Right hindlimb (tissue), 1 donor: ENCODE data around the gene NDUFB7.
"Not testable (repeated sequence)": the region's sequence is repeated elsewhere in the genome, so short reads cannot be mapped to it uniquely, and the experiment has no call there.

ENCODE experiments used
- DNase-seq: peaks from one replicate; pipeline ENCODE4 v3.0.0-alpha.2; 2018

Gene NDUFB7

DNA sequence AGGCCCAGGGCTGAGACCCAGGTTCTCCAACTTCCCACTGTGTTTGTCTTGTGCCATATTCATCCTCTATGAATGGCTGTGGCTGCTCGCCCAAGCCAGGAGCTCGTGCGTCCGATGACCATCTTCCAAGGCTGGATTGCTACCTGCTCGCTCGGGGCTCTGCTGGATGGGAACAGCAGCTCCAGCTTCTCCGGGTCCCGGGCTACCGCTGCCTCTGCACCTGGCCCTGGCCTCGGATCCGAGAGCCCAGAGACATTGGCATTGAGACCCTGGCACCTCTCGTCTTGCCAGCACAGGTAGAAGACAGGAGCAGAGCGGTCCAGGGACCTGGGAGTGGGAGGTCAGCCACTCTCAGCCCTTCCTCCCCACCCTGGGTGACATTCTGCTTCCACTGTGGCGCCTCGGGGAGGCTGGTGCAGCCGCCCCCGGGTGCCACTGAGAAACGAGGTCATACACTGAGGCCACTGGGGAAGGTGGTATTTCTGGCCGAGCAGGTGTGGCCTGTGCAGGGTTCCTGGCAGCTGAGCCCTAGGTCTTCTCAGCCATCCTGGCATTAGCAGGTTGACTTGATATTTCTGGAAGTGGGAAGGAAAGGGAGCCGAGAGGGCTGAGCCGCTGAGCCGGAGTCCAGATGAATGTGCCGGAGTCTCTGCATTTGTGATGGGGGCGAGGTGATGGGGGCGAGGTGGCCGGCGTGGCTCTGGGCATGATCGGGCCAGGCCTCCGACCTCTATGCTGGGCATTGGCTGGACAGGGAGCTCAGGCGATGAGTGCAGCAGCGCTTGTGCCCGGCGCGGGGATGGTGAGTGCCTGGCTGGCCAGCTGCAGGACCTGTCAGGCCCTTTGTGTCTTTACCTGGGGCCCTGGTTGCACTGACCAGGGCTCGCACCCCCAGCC, 18.6 kb downstream of the NDUFB7 start:
- DNase-seq = no peak

- DNase-seq = not testable (repeated sequence)
Observed at GRCh38 chr19:14552006-14552360, 19.9 kb downstream of the NDUFB7 start.

DNA sequence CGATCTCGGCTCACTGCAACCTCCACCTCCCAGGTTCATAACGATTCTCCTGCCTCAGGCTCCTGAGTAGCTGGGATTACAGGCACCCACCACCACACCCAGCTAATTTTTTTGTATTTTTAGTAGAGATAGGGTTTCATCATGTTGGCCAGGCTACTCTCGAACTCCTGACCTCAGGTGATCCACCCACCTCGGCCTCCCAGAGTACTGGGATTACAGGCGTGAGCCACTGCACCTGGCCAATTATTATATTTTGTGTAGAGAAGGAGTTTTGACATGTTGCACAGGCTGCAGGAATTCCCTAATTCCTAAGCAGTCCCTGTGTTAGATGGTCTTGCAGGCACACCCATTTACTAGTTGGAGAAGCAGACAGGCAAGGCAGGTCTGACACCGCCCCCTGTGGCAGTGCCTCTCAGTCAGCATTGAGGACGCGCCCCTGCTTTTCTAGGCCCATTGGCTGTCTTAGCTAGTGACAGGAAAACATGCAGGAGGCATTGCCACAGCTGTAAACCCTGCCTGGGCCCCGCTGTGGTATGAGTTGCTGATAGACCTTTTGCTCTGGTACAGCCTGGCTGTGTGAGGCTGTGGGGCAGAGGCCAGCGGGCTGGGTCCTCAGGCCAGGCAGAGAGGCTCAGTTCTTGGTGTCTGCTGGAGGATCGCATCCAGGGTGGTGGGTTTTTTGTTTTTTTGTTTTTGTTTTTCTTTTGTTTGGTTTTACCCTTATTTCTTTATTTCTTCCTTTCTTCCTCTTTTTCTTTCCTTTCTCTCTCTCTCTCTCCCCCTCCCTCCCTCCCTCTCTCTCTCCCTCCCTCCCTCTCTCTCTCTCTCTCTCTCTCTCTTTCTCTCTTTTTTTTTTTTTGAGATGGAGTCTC, 20.5 kb downstream of the NDUFB7 start:
- peak; percentile 78 for DNase-seq

DNA sequence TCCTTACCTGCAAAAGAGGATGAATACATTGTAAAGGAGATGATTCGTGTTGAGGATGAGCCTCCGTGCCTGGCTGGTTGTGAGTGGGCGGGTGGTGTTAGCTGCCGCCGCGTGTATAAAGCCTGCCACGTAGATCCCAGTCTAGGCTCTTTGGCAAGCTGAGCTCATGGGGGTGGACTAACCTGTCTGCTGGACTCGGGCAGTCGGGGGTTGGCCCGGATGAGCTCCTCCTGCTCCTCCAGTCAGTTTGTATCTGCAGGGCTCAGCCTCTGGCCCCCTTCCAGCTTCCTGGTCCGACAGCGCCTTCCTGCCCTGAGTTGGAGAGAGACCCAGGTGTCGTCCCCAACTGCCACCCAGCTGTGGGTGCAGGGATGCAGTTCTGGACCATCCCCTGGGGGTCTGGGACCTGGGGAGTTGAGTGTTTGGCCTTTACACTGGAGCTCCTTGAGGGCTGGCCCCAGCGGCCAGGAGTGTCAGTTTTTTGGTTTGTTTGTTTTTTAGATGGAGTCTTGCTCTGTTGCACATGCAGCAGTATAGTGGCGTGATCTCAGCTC, 21.6 kb downstream of the NDUFB7 start:
- DNase-seq = no peak

GRCh38 chr19:14545716-14546082, 26.2 kb downstream of the NDUFB7 start:
- DNase-seq = no peak

DNA sequence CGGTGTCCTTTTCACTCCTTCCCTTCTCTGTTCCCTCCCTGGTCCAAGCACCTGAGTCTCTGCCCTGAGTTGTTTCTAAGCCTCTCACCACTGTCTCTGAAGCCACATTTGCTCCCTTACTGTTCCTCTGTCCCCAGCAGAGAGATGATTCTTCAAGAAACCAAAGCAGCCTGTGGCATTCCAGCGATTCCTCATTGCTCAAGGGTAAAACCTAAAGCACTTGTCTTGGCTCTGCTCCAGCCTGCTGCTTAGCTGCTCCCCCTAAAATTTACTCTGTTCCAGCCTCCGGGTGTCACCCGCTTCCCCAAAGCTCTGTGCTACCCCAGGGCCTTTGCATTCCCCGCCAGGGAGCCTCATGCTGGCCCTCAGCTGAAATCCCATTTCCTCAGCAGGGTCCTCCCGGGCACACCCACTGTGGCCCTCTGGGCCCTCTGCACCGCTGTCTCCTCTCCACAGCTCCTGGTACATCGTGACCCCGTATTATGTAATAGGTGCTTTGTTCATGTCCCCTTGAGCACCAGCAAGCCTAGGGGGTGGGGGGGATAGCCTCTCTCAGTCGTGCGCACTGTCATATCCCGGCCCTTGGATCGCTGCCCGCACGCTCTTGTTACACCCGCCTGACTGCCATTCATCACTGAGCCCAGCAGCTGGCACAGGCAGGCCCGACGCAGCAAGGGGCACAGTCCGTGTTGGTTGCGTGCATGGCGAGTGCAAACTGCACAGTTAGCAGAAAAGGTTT, 26.7 kb downstream of the NDUFB7 start:
- DNase-seq = peak; percentile 88

DNA sequence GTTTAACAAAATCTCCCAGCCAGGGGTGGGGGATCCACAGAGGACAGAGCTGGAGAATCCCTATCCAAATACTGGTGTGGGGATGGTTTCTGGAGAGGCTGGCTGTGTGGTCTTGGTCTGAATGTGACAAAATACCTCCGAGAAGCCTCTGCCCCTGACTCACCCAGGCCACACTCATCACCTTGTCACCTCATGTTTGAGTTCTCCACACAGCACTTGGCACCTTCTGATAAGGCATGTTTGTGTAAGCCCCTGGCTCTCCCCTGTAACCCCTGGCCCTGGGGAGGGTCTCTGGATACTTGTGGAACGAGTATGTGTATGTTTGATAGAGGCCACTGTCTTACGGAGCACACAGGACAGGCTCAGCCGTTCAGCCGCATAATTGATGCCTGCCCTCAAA, 27.8 kb downstream of the NDUFB7 start:
- DNase-seq = no peak

DNA sequence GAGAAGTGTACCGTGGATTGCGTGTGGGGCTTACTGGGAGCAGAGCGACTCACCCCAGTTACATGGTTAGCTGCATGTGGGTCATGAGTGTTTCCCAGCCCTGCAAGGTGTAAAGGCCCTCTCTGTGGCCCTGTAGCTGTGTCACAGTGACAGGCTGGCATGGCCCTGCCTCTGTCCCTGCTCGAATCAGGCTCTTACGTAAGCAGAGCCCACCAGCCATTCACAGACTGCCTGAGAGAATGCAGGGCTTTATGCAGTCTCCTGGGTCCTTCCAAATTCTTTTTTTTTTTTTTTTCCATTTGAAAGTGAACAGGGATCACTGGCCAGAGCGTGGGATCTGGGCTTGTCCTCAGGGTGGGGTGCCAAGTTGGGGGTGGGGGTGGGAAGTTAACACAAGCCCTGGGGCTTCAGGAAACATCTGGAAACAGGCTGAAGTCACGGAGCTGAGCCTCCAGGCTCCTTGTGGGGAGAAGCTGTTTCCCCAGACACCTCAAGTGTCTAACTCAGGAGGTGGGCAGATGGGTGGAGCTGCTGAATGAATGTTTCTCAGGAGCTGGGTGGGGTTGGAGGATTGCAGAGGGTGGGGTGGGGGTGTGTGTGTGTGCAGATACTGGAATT, 29.0 kb downstream of the NDUFB7 start:
- no peak for DNase-seq

DNA sequence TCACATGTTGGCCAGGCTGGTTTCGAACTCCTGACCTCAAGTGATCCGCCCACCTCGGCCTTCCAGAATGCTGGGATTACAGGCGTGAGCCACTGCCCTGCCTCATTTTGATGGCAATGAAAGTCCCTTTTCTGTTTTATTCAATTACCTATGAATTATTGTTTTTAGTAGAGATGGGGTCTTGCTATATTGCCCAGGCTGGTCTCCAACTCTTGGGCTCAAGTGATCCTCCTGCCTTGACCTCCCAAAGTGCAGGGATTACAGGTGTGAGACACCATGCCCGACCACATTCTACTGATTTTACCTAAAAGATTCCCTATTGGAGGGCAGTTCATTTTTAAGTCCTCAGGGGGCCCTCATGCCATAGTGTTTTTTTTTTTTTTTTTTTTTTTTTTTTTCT, 29.9 kb downstream of the NDUFB7 start:
- not testable (repeated sequence) for DNase-seq

- no peak for DNase-seq
Observed at GRCh38 chr19:14540741-14541525, 30.9 kb downstream of the NDUFB7 start.

DNA sequence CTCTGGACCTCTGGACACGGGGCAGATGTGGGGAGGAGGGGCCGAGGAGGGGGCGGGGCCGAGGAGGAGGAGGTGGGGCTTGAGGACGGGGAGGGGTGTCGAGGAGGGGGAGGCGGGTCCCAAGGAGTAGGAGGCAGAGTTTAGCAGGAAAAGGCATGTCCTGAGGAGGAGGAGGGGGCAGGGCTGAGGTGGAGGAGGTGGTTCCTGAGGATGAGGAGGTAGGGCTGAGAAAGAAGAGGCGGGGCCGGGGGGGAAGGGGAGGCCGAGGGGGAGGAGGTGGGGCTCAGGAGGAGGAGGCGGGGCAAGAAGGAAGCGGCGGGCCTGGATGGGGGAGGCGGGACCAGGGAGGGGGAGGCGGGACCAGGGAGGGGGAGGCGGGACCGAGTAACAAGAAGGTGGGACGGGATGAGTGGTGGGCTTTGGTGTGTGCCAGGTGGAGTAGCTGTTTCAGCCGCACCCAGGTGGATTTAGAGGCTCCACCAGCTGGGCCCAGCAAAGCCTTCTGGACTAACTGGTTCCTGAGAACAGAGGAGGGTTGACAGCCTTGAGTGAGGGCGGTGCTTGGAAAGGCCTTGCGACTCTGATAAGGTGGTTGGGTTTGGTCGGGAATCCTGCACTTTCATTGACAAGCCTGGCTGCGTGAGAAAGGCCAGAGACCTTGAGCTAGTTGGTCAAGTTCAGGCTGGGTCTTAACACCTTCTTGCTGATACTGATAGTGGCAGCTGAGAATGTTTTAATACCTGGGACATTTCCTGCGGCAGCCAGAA, 34.8 kb downstream of the NDUFB7 start:
- DNase-seq = peak; percentile 65

DNA sequence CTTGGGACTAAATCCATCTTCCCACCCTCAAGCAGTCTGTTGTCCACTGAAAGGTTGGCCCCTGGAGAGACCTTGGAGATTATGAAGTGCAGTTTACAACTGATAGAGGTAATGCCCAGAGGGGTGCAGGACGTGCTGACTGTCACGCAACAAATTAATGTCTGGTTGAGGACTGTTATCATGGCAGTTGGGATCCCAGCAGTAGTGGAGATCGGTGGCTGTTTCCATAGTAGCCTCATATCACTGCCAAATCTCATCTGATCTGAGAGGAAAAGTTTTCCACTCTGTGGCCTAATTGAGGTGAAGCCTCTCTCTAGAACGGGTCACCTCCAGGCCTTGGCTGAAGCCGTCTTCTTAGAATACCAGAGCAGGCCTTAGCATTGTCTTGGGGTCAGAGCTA, 38.4 kb downstream of the NDUFB7 start:
- no peak for DNase-seq

DNA sequence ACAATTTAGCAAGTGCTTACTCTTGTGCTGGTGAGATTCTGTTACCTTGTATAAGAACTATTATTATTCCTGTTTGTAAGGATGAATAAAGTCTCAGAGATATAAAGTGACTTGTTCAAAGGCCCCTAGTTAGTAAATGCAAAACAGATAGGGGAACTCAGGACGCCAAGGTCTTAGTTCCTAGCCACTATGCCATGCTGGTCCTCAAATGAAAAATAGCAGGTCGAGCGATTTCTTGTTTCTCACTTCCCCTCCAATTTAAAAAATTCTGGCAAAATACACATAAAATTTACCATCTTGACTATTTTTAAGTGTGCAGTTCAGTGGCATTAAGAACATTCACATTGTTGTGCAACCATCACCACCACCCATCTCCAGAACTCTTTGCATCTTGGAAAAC, 41.4 kb downstream of the NDUFB7 start:
- DNase-seq = no peak

GRCh38 chr19:14530005-14530348, 41.9 kb downstream of the NDUFB7 start:
- DNase-seq = no peak

DNA sequence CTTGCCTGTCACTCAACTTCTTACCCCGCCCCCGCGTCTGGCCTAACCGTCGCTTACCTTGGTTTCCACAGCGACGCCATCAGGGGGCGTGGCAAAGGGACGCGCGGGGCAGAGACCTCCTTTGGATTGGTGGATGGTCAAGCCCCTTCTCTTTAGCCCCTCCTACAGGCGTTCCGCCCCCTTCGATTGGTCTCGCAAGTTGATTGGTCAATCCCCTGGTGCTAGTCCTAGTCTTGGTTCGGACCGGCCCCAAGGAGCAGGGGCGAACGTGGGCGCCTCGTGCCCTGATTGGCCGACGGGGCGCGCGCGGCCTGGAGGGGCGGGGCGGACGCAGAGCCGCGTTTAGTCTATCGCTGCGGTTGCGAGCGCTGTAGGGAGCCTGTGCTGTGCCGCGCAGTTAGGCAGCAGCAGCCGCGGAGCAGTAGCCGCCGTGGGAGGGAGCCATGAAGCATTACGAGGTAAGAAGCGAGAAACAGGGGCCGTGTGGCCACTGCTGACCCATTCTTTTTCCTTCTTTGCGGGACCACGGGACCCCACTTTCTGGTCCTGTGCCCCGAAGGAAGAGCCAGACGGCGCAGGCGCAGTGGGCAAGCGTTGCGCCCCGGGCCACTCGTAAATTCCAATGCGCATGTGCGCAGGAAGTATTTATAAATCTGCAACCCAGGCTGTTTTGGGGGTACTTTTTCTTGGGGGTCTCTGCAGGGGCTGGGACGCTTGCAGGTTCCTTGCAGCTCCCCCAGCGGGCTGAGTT, 42.4 kb downstream of the NDUFB7 start, which contains the start of gene TECR:
TECR (plus strand) TSS at position 341 of the 751 bp plus-strand sequence; CDS start at position 444, 103 bp downstream.
- peak; percentile 100 for DNase-seq

DNA sequence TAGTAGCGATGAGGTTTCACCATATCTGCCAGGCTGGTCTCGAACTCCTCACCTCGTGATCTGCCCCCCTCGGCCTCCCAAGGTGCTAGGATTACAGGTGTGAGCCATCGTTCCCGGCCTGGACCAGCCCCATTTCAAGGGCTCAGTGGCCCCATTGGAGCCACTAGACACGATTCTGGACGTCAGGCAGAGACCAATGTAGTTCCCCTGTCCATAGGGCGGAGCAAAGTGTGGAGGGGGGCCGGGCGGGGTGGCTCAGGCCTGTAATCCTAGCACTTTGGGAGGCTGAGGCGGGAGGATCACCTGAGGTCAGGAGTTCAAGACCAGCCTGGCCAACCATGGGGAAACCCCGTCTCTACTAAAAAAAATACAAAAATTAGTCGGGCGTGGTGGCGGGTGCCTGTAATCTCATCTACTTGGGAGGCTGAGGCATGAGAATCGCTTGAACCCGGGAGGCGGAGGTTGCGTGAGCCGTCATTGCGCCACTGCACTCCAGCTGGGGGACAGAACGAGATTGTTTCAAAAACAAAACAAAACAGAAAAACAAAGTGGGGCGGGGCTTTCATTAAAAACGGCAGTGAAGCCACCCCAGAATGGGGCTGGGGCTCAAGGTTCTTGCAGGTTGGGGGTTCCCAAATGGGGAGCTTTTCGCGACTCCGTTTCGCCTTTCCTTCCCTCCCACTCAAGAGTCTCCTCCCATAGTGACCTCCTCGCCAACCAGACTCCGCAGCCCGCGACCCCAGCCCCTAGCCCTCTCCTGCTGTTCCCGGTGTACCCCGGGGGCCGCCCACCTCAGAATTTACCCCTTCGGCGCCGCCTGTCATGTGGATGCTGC, 43.2 kb downstream of the NDUFB7 start:
- DNase-seq = no peak

DNA sequence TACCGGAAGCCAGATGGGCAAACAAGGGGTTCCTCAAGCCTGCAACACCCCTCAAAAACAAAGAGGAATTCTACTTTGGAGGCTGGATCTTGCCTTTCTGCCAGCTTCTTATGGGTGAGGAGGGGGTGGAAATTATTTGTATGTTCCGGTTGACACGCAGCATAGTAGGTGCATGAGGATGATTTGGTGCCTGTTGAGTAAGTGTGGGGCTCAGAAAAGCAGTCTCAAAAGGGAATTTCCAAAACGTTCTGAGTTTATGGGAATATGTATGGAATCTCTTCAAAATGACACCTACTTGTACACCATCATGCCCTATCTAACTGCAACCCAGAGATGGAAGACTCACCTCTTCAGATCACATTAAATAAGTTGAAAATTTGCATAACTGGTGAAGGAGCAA, 45.4 kb downstream of the NDUFB7 start:
- no peak for DNase-seq

- DNase-seq = no peak
Observed at GRCh38 chr19:14525729-14526128, 46.1 kb downstream of the NDUFB7 start.

DNA sequence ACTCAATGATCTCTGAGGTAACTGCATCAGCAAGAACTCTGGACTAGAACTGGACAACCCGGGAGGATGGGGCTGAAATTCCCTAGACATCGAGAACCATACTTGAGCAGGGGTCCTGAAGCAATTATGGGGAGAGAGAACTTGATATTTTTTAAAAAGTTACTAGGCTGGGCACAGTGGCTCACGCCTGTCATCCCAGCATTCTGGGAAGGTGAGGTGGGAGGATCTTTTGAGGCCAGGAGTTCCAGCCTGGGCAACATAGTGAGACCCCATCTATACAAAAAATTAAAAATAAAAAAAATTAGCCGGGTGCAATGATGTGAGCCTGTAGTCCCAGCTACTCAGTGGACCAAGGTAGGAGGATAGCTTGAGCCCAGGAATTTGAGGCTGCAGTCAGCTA, 51.3 kb downstream of the NDUFB7 start:
- no peak for DNase-seq
